ENCODE measurements around the gene TRIM74. TPM values are rescaled to one million over a fixed set of nuclear protein-coding genes. Genes with fewer than 3 reads are reported as not detected.
"Not testable (repeated sequence)": the region's sequence is repeated elsewhere in the genome, so short reads cannot be mapped to it uniquely, and the experiment has no call there.

Gene TRIM74
- total RNA-seq, 1 experiment from 2014 or later = not detected

DNA sequence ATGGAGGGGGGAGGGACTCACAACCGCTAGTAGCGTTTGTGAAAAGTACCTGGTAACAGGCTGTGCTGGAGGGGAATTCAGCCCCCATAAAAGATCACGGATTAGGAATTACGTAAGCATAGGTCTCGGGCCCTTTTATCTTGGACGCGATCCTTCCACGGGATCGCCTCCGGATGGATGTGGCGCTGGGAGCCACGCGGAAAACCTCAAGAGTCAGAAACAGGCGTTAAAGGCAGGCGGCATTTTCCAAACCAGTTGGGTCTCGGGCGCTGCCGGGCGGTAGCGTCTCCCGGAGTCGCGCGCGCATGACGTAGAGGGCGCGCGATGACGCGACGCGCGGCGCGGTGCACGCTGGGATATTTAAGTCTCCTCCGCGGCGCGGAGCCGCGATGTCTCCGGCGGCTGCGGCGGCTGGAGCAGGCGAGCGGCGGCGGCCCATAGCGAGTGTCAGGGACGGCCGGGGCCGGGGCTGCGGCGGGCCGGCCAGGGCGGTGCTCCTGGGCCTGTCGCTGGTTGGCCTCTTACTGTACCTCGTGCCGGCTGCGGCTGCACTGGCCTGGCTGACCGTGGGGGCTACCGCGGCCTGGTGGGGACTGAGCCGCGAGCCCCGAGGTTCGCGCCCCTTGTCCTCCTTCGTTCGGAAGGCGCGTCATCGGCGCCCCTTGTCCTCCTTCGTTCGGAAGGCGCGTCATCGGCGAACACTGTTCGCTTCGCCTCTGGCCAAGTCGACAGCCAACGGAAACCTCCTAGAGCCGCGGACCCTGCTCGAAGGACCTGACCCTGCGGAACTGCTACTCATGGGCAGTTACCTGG lies 44.3 kb downstream of the TRIM74 start, which contains the start of gene POM121:
Gene POM121, plus strand, starts transcription at position 363 of the 813 bp plus-strand sequence. Its CDS starts 27 bp downstream, at position 390.
- peak; percentile 77 for DNase-seq (ENCODE audit: low read depth)
- in situ Hi-C loops (cut with HindIII; ENCODE audit: low pct_unique_long_range_greater_than_20kb, low sequenced_read_pairs) = no loop called here

- in situ Hi-C loops (cut with HindIII; ENCODE audit: low pct_unique_long_range_greater_than_20kb, low sequenced_read_pairs) = no loop called here
- no peak for DNase-seq (ENCODE audit: low read depth)
These were observed 44.9 kb downstream of the TRIM74 start for GRCh38 chr7:72924386-72924732.

GRCh38 chr7:72919256-72919775 lies 50.0 kb downstream of the TRIM74 start:
- in situ Hi-C loops (cut with HindIII; ENCODE audit: low pct_unique_long_range_greater_than_20kb, low sequenced_read_pairs) = no loop called here
- DNase-seq (ENCODE audit: low read depth) = no peak

- in situ Hi-C loops (cut with HindIII; ENCODE audit: low pct_unique_long_range_greater_than_20kb, low sequenced_read_pairs) = not testable (repeated sequence)
- peak; percentile 17 for DNase-seq (ENCODE audit: low read depth)
These were observed 54.3 kb downstream of the TRIM74 start for GRCh38 chr7:72914756-72915525.

DNA sequence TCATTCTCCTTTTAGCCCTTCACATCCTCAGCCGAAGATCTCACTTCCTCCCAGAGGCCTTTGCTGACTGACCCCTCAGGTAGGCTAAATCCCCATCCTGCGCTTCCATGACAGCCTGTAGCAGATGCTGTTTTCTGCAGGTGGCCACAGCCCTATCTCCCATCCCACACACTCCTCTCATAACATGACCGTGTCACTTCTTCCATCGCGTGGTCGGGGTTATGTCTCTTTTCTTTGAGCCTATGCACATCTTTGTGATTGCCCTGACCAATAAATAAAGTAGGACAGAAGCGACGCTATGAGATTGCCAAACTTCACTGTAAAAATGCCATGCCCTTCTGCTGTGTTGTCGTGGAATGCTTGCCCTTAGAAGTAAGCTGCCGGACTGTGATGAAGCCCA lies 55.5 kb downstream of the TRIM74 start:
- in situ Hi-C loops (cut with HindIII; ENCODE audit: low pct_unique_long_range_greater_than_20kb, low sequenced_read_pairs); DNase-seq (ENCODE audit: low read depth): not testable (repeated sequence)

GRCh38 chr7:72911395-72911794 lies 57.9 kb downstream of the TRIM74 start:
- in situ Hi-C loops (cut with HindIII; ENCODE audit: low pct_unique_long_range_greater_than_20kb, low sequenced_read_pairs); DNase-seq (ENCODE audit: low read depth): not testable (repeated sequence)

Other genes with a start within 250 kb of the TRIM74 start
- 0.09 and 0.78 TPM in 2 replicates for gene TYW1B, start 141.3 kb downstream of the TRIM74 start, total RNA-seq (2014; rRNA removed; shearing (Covaris generic); ENCODE audit: low replicate concordance)
- 2.7 and 3.6 TPM in 2 replicates for gene POM121, start 44.4 kb downstream of the TRIM74 start, total RNA-seq (2014; rRNA removed; shearing (Covaris generic); ENCODE audit: low replicate concordance)
- not detected in 2 replicates for gene SPDYE8, start 60.3 kb upstream of the TRIM74 start, total RNA-seq (2014; rRNA removed; shearing (Covaris generic); ENCODE audit: low replicate concordance)
- not detected in 2 replicates for gene SPDYE11, start 88.4 kb upstream of the TRIM74 start, total RNA-seq (2014; rRNA removed; shearing (Covaris generic); ENCODE audit: low replicate concordance)
- not detected in 2 replicates for gene SPDYE9, start 116.6 kb upstream of the TRIM74 start, total RNA-seq (2014; rRNA removed; shearing (Covaris generic); ENCODE audit: low replicate concordance)

Data from Caki2 (cell line).